H1 (cell line): ENCODE data around the gene KCNC3. TPM values are rescaled to one million over a fixed set of nuclear protein-coding genes. Genes with fewer than 3 reads are reported as not detected.

ENCODE experiments used
- CTCF ChIA-PET: fragments of 300-600 bp; sonication (Branson Sonifier 250); formaldehyde crosslinking; loops from one replicate; lab custom pipeline; 2021; ENCODE audit not compliant: partially characterized antibody; lab: Charles Lee
- POLR2A ChIA-PET: fragments of 300-600 bp; sonication (Branson Sonifier 250); formaldehyde crosslinking; loops from one replicate; lab custom pipeline; 2021; ENCODE audit warnings: inconsistent platforms; ENCODE audit not compliant: partially characterized antibody; lab: Charles Lee
- DNase-seq, 2 experiments: peaks; one replicate each; pipeline versions ENCODE4 v3.0.0 to v3.0.0-alpha.2; 2010 to 2022; ENCODE audit warnings: low spot score in 2 of 2, low read depth in 1 of 2, mixed read lengths in 1 of 2
- FAIRE-seq: peaks from 2 replicates; lab custom pipeline; 2011; peaks lifted over from hg19 to GRCh38; lab: Jason Lieb, UNC
- H2AFZ ChIP-seq: 2 replicates; pipeline ENCODE4 v1.8.1; 2012; ENCODE audit warnings: low read length, inconsistent platforms
- H2AK5ac ChIP-seq: 2 replicates; pipeline ENCODE4 v1.6.1; 2013; ENCODE audit warnings: low read depth, low read length
- H2BK120ac ChIP-seq: replicated peaks from 2 replicates; pipeline ENCODE3; 2013; ENCODE audit warnings: low read depth, low read length, inconsistent platforms
- H2BK12ac ChIP-seq: 2 replicates; pipeline ENCODE4 v1.6.1; 2013; ENCODE audit warnings: low read depth, low read length
- H2BK15ac ChIP-seq: 2 replicates; pipeline ENCODE4 v1.6.1; 2013; ENCODE audit warnings: low read length
- H2BK20ac ChIP-seq: 2 replicates; pipeline ENCODE4 v1.6.1; 2013; ENCODE audit warnings: low read length
- H2BK5ac ChIP-seq: 2 replicates; pipeline ENCODE4 v1.6.1; 2013; ENCODE audit warnings: low read depth, low read length
- H3K14ac ChIP-seq: 2 replicates; pipeline ENCODE4 v1.6.1; 2013; ENCODE audit warnings: inconsistent platforms; ENCODE audit not compliant: insufficient read length
- H3K18ac ChIP-seq: 2 replicates; pipeline ENCODE4 v1.6.1; 2013; ENCODE audit warnings: low read length; ENCODE audit errors: extremely low read depth
- H3K23ac ChIP-seq: 2 replicates; pipeline ENCODE4 v1.6.1; 2013; ENCODE audit warnings: inconsistent platforms; ENCODE audit not compliant: insufficient read length
- H3K23me2 ChIP-seq: 2 replicates; pipeline ENCODE4 v1.6.1; 2013; ENCODE audit warnings: low read depth, low read length
- H3K27ac ChIP-seq: 2 replicates; pipeline ENCODE4 v1.6.1; 2011; ENCODE audit warnings: low read depth, low read length, inconsistent platforms
- H3K27me3 ChIP-seq, 4 experiments: replicated peaks in 1 of 4; 1 replicate in 1 of 4; 2 replicates in 3 of 4; pipeline versions ENCODE4 v1.6.1 to v1.8.1; 2011 to 2013; ENCODE audit warnings: low read length in 3 of 4, mild to moderate bottlenecking in 3 of 4, inconsistent platforms in 2 of 4, mixed read lengths in 2 of 4, moderate library complexity in 1 of 4; ENCODE audit not compliant: control insufficient read depth in 3 of 4, insufficient read depth in 3 of 4; ENCODE audit errors: extremely low read depth in 1 of 4
- H3K36me3 ChIP-seq, 4 experiments: 2 replicates each; pipeline versions ENCODE4 v1.6.1 to v1.8.1; 2011 to 2013; ENCODE audit warnings: mild to moderate bottlenecking in 4 of 4, low read length in 3 of 4, moderate library complexity in 2 of 4, control low read depth in 1 of 4, inconsistent platforms in 1 of 4; ENCODE audit not compliant: insufficient read depth in 4 of 4, control insufficient read depth in 2 of 4
- H3K4ac ChIP-seq: replicated peaks from 2 replicates; pipeline ENCODE3; 2013; ENCODE audit warnings: low read length, low read depth, mixed read lengths, inconsistent platforms; ENCODE audit not compliant: insufficient read length
- H3K4me1 ChIP-seq, 4 experiments: replicated peaks in 1 of 4; 1 replicate in 1 of 4; 2 replicates in 3 of 4; pipeline versions ENCODE4 v1.6.1 to v1.8.1; 2011 to 2013; ENCODE audit warnings: low read length in 3 of 4, inconsistent platforms in 2 of 4, mixed read lengths in 1 of 4; ENCODE audit not compliant: insufficient read depth in 4 of 4, control insufficient read depth in 3 of 4
- H3K4me2 ChIP-seq, 2 experiments: 2 replicates each; pipeline versions ENCODE4 v1.6.1 to v1.8.1; 2011 to 2013; ENCODE audit warnings: low read depth in 2 of 2, low read length in 2 of 2, control low read depth in 1 of 2, inconsistent platforms in 1 of 2, mild to moderate bottlenecking in 1 of 2; ENCODE audit not compliant: insufficient read depth in 1 of 2
- H3K4me3 ChIP-seq, 4 experiments: fragments of 200-600, 300-600 bp in 1 of 4; sonication (generic), shearing (Covaris generic), sonication (Bioruptor Twin) in 1 of 4; 2 replicates each; pipeline versions ENCODE4 v1.5.1 to v1.8.1; 2011 to 2016; ENCODE audit warnings: low read length in 4 of 4, low read depth in 3 of 4, control low read depth in 2 of 4, inconsistent platforms in 2 of 4, mild to moderate bottlenecking in 2 of 4, mixed read lengths in 1 of 4, moderate library complexity in 1 of 4; ENCODE audit not compliant: insufficient read depth in 2 of 4; ENCODE audit errors: extremely low read depth in 1 of 4
- H3K56ac ChIP-seq: replicated peaks from 2 replicates; pipeline ENCODE3; 2013; ENCODE audit warnings: low read depth, mild to moderate bottlenecking, mixed read lengths, low read length, inconsistent platforms; ENCODE audit not compliant: insufficient read length
- H3K79me1 ChIP-seq: 2 replicates; pipeline ENCODE4 v1.6.1; 2013; ENCODE audit warnings: low read depth, low read length, control low read depth
- H3K79me2 ChIP-seq, 2 experiments: 2 replicates each; pipeline versions ENCODE4 v1.6.1 to v1.8.1; 2012 to 2013; ENCODE audit warnings: low read length in 2 of 2, mild to moderate bottlenecking in 2 of 2, inconsistent platforms in 1 of 2; ENCODE audit not compliant: insufficient read depth in 2 of 2, control insufficient read depth in 1 of 2
- H3K9ac ChIP-seq, 4 experiments: replicated peaks in 1 of 4; 1 replicate in 1 of 4; 2 replicates in 3 of 4; pipeline versions ENCODE4 v1.6.1 to v1.8.1; 2011 to 2013; ENCODE audit warnings: low read depth in 3 of 4, low read length in 3 of 4, control low read depth in 2 of 4, mild to moderate bottlenecking in 2 of 4, moderate library complexity in 2 of 4, inconsistent platforms in 1 of 4; ENCODE audit errors: extremely low read depth in 1 of 4
- H3K9me3 ChIP-seq, 2 experiments: 2 replicates each; pipeline versions ENCODE4 v1.6.1 to v1.8.1; 2012 to 2013; ENCODE audit warnings: mild to moderate bottlenecking in 2 of 2, moderate library complexity in 2 of 2, control low read depth in 1 of 2, inconsistent platforms in 1 of 2, low read depth in 1 of 2, low read length in 1 of 2, mixed read lengths in 1 of 2; ENCODE audit not compliant: insufficient read depth in 2 of 2
- H4K20me1 ChIP-seq, 2 experiments: replicated peaks in 1 of 2; 2 replicates each; pipeline versions ENCODE3 to v1.8.1; 2011 to 2013; ENCODE audit warnings: inconsistent platforms in 2 of 2, low read length in 2 of 2, mild to moderate bottlenecking in 1 of 2; ENCODE audit not compliant: insufficient read depth in 2 of 2, control insufficient read depth in 1 of 2
- H4K5ac ChIP-seq: 2 replicates; pipeline ENCODE4 v1.6.1; 2013; ENCODE audit warnings: low read length, low read depth, mixed read lengths, inconsistent platforms; ENCODE audit not compliant: insufficient read length
- H4K8ac ChIP-seq: 2 replicates; pipeline ENCODE4 v1.8.0; 2013; ENCODE audit warnings: mild to moderate bottlenecking, moderate library complexity, low read length, inconsistent platforms; ENCODE audit not compliant: insufficient read depth; ENCODE audit errors: extremely low read depth
- H4K91ac ChIP-seq: replicated peaks from 2 replicates; pipeline ENCODE3; 2013; ENCODE audit warnings: low read length, mixed read lengths, inconsistent platforms; ENCODE audit not compliant: insufficient read length
- ATF2 ChIP-seq: IDR thresholded peaks from 2 replicates; pipeline ENCODE4 v1.6.1; 2012; ENCODE audit warnings: low read length, inconsistent platforms
- BCL11A ChIP-seq, 2 experiments: IDR thresholded peaks; one replicate each; pipeline ENCODE4 v1.6.1; 2011; ENCODE audit warnings: low read depth in 2 of 2, low read length in 2 of 2, mild to moderate bottlenecking in 2 of 2
- CTBP2 ChIP-seq: IDR thresholded peaks from 2 replicates; pipeline ENCODE4 v1.7.0; 2011; ENCODE audit warnings: borderline replicate concordance, mild to moderate bottlenecking, moderate library complexity, mixed read lengths, low read length; ENCODE audit not compliant: insufficient read depth, insufficient read length
- FOSL1 ChIP-seq: IDR thresholded peaks from 2 replicates; pipeline ENCODE4 v1.6.1; 2011; ENCODE audit warnings: mild to moderate bottlenecking, low read depth, low read length, moderate library complexity; ENCODE audit not compliant: insufficient read depth
- HDAC6 ChIP-seq: IDR thresholded peaks from one replicate; pipeline ENCODE4 v1.7.1; 2012; ENCODE audit warnings: low read depth, mild to moderate bottlenecking, inconsistent platforms, low read length, moderate library complexity
- KDM5A ChIP-seq: fragments of 200-600 bp; IDR thresholded peaks from 2 replicates; pipeline ENCODE4 v1.7.1; 2012; ENCODE audit warnings: mild to moderate bottlenecking, low read length, inconsistent platforms, mixed read lengths
- NANOG ChIP-seq: IDR thresholded peaks from 2 replicates; pipeline ENCODE4 v1.6.1; 2011; ENCODE audit warnings: low read length, low read depth, mild to moderate bottlenecking, inconsistent platforms; ENCODE audit not compliant: insufficient read depth, poor library complexity, severe bottlenecking
- SIRT6 ChIP-seq: IDR thresholded peaks from one replicate; pipeline ENCODE4 v1.7.1; 2012; ENCODE audit warnings: low read length, inconsistent platforms
- SP1 ChIP-seq: IDR thresholded peaks from 2 replicates; pipeline ENCODE4 v1.6.1; 2011; ENCODE audit warnings: low read depth, low read length
- SP4 ChIP-seq: IDR thresholded peaks from 2 replicates; pipeline ENCODE4 v1.6.1; 2012; ENCODE audit warnings: low read length, inconsistent platforms
- SRF ChIP-seq: IDR thresholded peaks from 2 replicates; pipeline ENCODE4 v1.6.1; 2011; ENCODE audit warnings: mild to moderate bottlenecking, low read depth, low read length, moderate library complexity
- WGBS, 2 experiments: shearing (Covaris generic) in 1 of 2; methylation state at CpG; one replicate each; pipeline versions ENCODE4 v1.1.6 to v1.1.7; 2013 to 2015; ENCODE audit warnings: low lambda C conversion rate in 2 of 2, mixed read lengths in 2 of 2, inconsistent platforms in 1 of 2, low coverage in 1 of 2, missing lambda C conversion rate in 1 of 2; ENCODE audit not compliant: insufficient replicate concordance in 2 of 2, insufficient coverage in 1 of 2, insufficient read length in 1 of 2; ENCODE audit errors: extremely low coverage in 1 of 2, missing lambda C conversion rate in 1 of 2; 5-methylcytosine and 5-hydroxymethylcytosine counted together
- polyA plus RNA-seq, 7 experiments: library from polyadenylated mRNA; depleted of rRNA in 3 of 7; stranded (reverse) in 5 of 7; unstranded in 2 of 7; fragments of >200 nt in 5 of 7; fragments of 200-250 nt in 2 of 7; gene quantifications; 1 replicate in 5 of 7; 2 replicates in 1 of 7; 4 replicates in 1 of 7; pipeline versions ENCODE4 v1.2.1 to v1.2.3, GENCODE V29; 2011 to 2013; ENCODE audit warnings: missing spikeins in 2 of 7, mixed read lengths in 2 of 7
- total RNA-seq: library from RNA; stranded (reverse); fragmentation: NEBNext Ultra II Directional; extraction: Animal tissue kit (Norgen Biotek cat#: 25700); gene quantifications from 2 replicates; pipeline ENCODE4 v1.2.1, GENCODE V29; 2021

Gene KCNC3
- total and polyA plus RNA-seq, 2 of the 8 experiments (the other 6 are each of a cell fraction or from before 2014, with no cell fraction given): 3.9 to 7.2 TPM

GRCh38 chr19:50322931-50323781, 6.0 kb downstream of the KCNC3 start:
- Histone ChIP-seq H3K14ac (no peak overlapping the region), H3K4me3 (no peak overlapping the region), H3K79me2 (peaks cover 0 to 4% of the 10 kb centered on the region in 2 experiments; a peak in 1 of 4 replicates), H2BK20ac (no peak overlapping the region), H3K4me1 (peaks cover 0 to 15% (median 8%) of the 10 kb centered on the region in 4 experiments; a peak in 6 of 7 replicates), H3K23me2 (peaks cover 12% of the 10 kb centered on the region; the same call in 1 of the 2 replicates), H2BK5ac (no peak overlapping the region), H4K8ac (no peak overlapping the region), H4K91ac (no peak overlapping the region), H3K18ac (no peak overlapping the region), H4K5ac (no peak overlapping the region), H2BK12ac (no peak overlapping the region), H2BK15ac (no peak overlapping the region), H3K27me3 (peaks cover 5 to 13% (median 11%) of the 10 kb centered on the region in 4 experiments; a peak in 6 of 7 replicates), H3K4ac (no peak overlapping the region), H3K36me3 (peaks cover 3 to 10% (median 5%) of the 10 kb centered on the region in 4 experiments; a peak in 5 of 8 replicates), H4K20me1 (peaks cover 22 to 24% of the 10 kb centered on the region in 2 experiments), H3K27ac (no peak overlapping the region), H2BK120ac (no peak overlapping the region), H2AFZ (no peak overlapping the region), H3K56ac (no peak overlapping the region), H3K79me1 (peaks cover 6% of the 10 kb centered on the region; the same call in 1 of the 2 replicates), H3K9ac (no peak overlapping the region), H3K4me2 (no peak overlapping the region), H2AK5ac (no peak overlapping the region), H3K9me3 (no peaks in the 10 kb centered on the region), H3K23ac (no peak overlapping the region)
- ChIA-PET CTCF (no interaction called here), POLR2A (no interaction called here)
- no peak for DNase-seq
- WGBS, 2 experiments: 94% methylated on average over 30 of the region's 55 CpGs; no CpG with 5 or more reads in 1 of the 2 experiments
- no peak for FAIRE-seq
- no peak for TF ChIP-seq ATF2
- TF ChIP-seq HDAC6: no peak
- TF ChIP-seq SRF: no peak
- no peak for TF ChIP-seq KDM5A
- TF ChIP-seq BCL11A (IDR thresholded peaks at IDR 0.05; ENCODE audit: low read depth in 2 of 2, low read length in 2 of 2): no peak
- no peak for TF ChIP-seq FOSL1
- TF ChIP-seq SIRT6: no peak
- no peak for TF ChIP-seq CTBP2
- TF ChIP-seq NANOG: no peak
- TF ChIP-seq SP1: no peak
- no peak for TF ChIP-seq SP4
